ENCODE results near the gene MCCD1. TPM values are rescaled to one million over a fixed set of nuclear protein-coding genes. Genes with fewer than 3 reads are reported as not detected.

The MCCD1 gene
- total RNA-seq, 1 donor from 2014 or later: not detected

Other genes starting within 250 kb of the MCCD1 start
- 409 TPM for gene HLA-B, start 171.8 kb upstream of the MCCD1 start, total RNA-seq
- gene MICA, start 125.4 kb upstream of the MCCD1 start, total RNA-seq: 12.7 TPM
- 1.9 TPM for gene MICB, start 30.8 kb upstream of the MCCD1 start, total RNA-seq
- gene DDX39B, start 13.0 kb downstream of the MCCD1 start, total RNA-seq: 201 TPM
- 2.6 TPM for gene ATP6V1G2, start 17.6 kb downstream of the MCCD1 start, total RNA-seq
- gene NFKBIL1, start 18.6 kb downstream of the MCCD1 start, total RNA-seq: 9.5 TPM
- gene LTA, start 43.3 kb downstream of the MCCD1 start, total RNA-seq: not detected
- gene TNF, start 46.6 kb downstream of the MCCD1 start, total RNA-seq: 0.38 TPM
- 0.86 TPM for gene LTB, start 53.5 kb downstream of the MCCD1 start, total RNA-seq
- 5.4 TPM for gene LST1, start 57.3 kb downstream of the MCCD1 start, total RNA-seq
- gene NCR3, start 64.0 kb downstream of the MCCD1 start, total RNA-seq: not detected
- 10.3 TPM for gene AIF1, start 86.3 kb downstream of the MCCD1 start, total RNA-seq
- 125 TPM for gene PRRC2A, start 91.8 kb downstream of the MCCD1 start, total RNA-seq
- gene BAG6, start 123.7 kb downstream of the MCCD1 start, total RNA-seq: 270 TPM
- 1.4 TPM for gene APOM, start 126.9 kb downstream of the MCCD1 start, total RNA-seq
- 17.7 TPM for gene C6orf47, start 131.8 kb downstream of the MCCD1 start, total RNA-seq
- gene GPANK1, start 136.0 kb downstream of the MCCD1 start, total RNA-seq: 13.6 TPM
- 96.3 TPM for gene CSNK2B, start 137.1 kb downstream of the MCCD1 start, total RNA-seq
- gene LY6G5B, start 141.0 kb downstream of the MCCD1 start, total RNA-seq: 6.5 TPM
- 2.9 TPM for gene LY6G5C, start 152.1 kb downstream of the MCCD1 start, total RNA-seq
- gene ABHD16A, start 174.4 kb downstream of the MCCD1 start, total RNA-seq: 26.9 TPM
- not detected for gene LY6G6F, start 177.9 kb downstream of the MCCD1 start, total RNA-seq
- gene LY6G6D, start 186.4 kb downstream of the MCCD1 start, total RNA-seq: not detected
- gene LY6G6C, start 192.8 kb downstream of the MCCD1 start, total RNA-seq: not detected
- gene MPIG6B, start 194.4 kb downstream of the MCCD1 start, total RNA-seq: 0.24 TPM
- gene DDAH2, start 200.3 kb downstream of the MCCD1 start, total RNA-seq: 69.9 TPM
- 131 TPM for gene CLIC1, start 207.6 kb downstream of the MCCD1 start, total RNA-seq
- 1.7 TPM for gene MSH5, start 211.0 kb downstream of the MCCD1 start, total RNA-seq
- gene SAPCD1, start 233.7 kb downstream of the MCCD1 start, total RNA-seq: 0.86 TPM
- gene VWA7, start 248.4 kb downstream of the MCCD1 start, total RNA-seq: 21.5 TPM